Memory B cell (primary cell): ENCODE data around the gene TXNDC8.

Source experiments
- ATAC-seq: fragments of 150-1000 bp; cut with Tn5 transposase; 2 replicates; pipeline ENCODE4 v1.10.0; 2021; ENCODE audit warnings: low read depth, mild to moderate bottlenecking, moderate library complexity
- DNase-seq, 2 donors: peaks; one replicate each; pipeline ENCODE4 v3.0.0; 2022; ENCODE audit warnings: low spot score in 2 of 2
- H3K27ac Mint-ChIP-seq: one replicate; pipeline ENCODE4 v1.8.0; 2022; ENCODE audit warnings: mild to moderate bottlenecking, moderate library complexity, mixed read lengths
- H3K27me3 Mint-ChIP-seq: one replicate; pipeline ENCODE4 v1.8.0; 2022; ENCODE audit warnings: mixed read lengths
- H3K36me3 Mint-ChIP-seq: one replicate; pipeline ENCODE4 v1.8.0; 2022; ENCODE audit warnings: mild to moderate bottlenecking, mixed read lengths
- H3K4me1 Mint-ChIP-seq: one replicate; pipeline ENCODE4 v1.8.0; 2022; ENCODE audit warnings: mixed read lengths
- H3K4me3 Mint-ChIP-seq: one replicate; pipeline ENCODE4 v1.8.0; 2022; ENCODE audit warnings: mild to moderate bottlenecking, moderate library complexity, mixed read lengths
- H3K9me3 Mint-ChIP-seq: one replicate; pipeline ENCODE4 v1.8.0; 2022; ENCODE audit warnings: mixed read lengths

Gene TXNDC8

GRCh38 chr9:110338143-110338542, 480 bp upstream of the TXNDC8 start:
- DNase-seq (no peak), ATAC-seq (no peak)
- peaks cover 3% of the 10 kb centered on the region for H3K4me1 Mint-ChIP-seq
- no peaks in the 10 kb centered on the region for H3K36me3 Mint-ChIP-seq
- H3K4me3 Mint-ChIP-seq: no peak overlapping the region
- no peaks in the 10 kb centered on the region for H3K9me3 Mint-ChIP-seq
- no peak overlapping the region for H3K27ac Mint-ChIP-seq
- H3K27me3 Mint-ChIP-seq: peaks cover 2% of the 10 kb centered on the region

- H3K4me3 Mint-ChIP-seq: no peak overlapping the region
- no peak overlapping the region for H3K27ac Mint-ChIP-seq
- H3K36me3 Mint-ChIP-seq: no peaks in the 10 kb centered on the region
- ATAC-seq: no peak
- H3K4me1 Mint-ChIP-seq: peaks cover 3% of the 10 kb centered on the region
- H3K27me3 Mint-ChIP-seq: peaks cover 2% of the 10 kb centered on the region
- no peak for DNase-seq
- no peaks in the 10 kb centered on the region for H3K9me3 Mint-ChIP-seq
Measured at GRCh38 chr9:110336363-110336762, 1.3 kb downstream of the TXNDC8 start.

GRCh38 chr9:110334871-110335270, 2.8 kb downstream of the TXNDC8 start:
- ATAC-seq (no peak), DNase-seq (no peak)
- no peaks in the 10 kb centered on the region for H3K9me3 Mint-ChIP-seq
- H3K4me1 Mint-ChIP-seq: peaks cover 3% of the 10 kb centered on the region
- H3K4me3 Mint-ChIP-seq: no peak overlapping the region
- H3K27ac Mint-ChIP-seq: no peak overlapping the region
- no peaks in the 10 kb centered on the region for H3K27me3 Mint-ChIP-seq
- H3K36me3 Mint-ChIP-seq: no peaks in the 10 kb centered on the region

- ATAC-seq (peak; percentile 38), DNase-seq (no peak)
- Mint-ChIP-seq H3K27me3 (no peaks in the 10 kb centered on the region), H3K4me1 (peaks cover 3% of the 10 kb centered on the region), H3K36me3 (no peaks in the 10 kb centered on the region), H3K9me3 (no peaks in the 10 kb centered on the region), H3K27ac (no peak overlapping the region), H3K4me3 (no peak overlapping the region)
Measured at GRCh38 chr9:110334183-110334582, 3.5 kb downstream of the TXNDC8 start.

GRCh38 chr9:110332766-110333165, 4.9 kb downstream of the TXNDC8 start:
- H3K4me3 Mint-ChIP-seq: no peak overlapping the region
- ATAC-seq: no peak
- H3K9me3 Mint-ChIP-seq: no peaks in the 10 kb centered on the region
- H3K27ac Mint-ChIP-seq: no peak overlapping the region
- no peaks in the 10 kb centered on the region for H3K36me3 Mint-ChIP-seq
- H3K27me3 Mint-ChIP-seq: no peaks in the 10 kb centered on the region
- H3K4me1 Mint-ChIP-seq: peaks cover 3% of the 10 kb centered on the region
- no peak for DNase-seq

- H3K9me3 Mint-ChIP-seq: no peaks in the 10 kb centered on the region
- no peak for DNase-seq
- no peaks in the 10 kb centered on the region for H3K27me3 Mint-ChIP-seq
- no peak overlapping the region for H3K4me3 Mint-ChIP-seq
- no peak overlapping the region for H3K27ac Mint-ChIP-seq
- no peaks in the 10 kb centered on the region for H3K36me3 Mint-ChIP-seq
- peaks cover 3% of the 10 kb centered on the region for H3K4me1 Mint-ChIP-seq
- ATAC-seq: no peak
Measured at GRCh38 chr9:110330484-110331105, 7.1 kb downstream of the TXNDC8 start.

GRCh38 chr9:110329639-110330230, 7.9 kb downstream of the TXNDC8 start:
- Mint-ChIP-seq H3K27ac (no peak overlapping the region), H3K36me3 (no peaks in the 10 kb centered on the region), H3K9me3 (no peaks in the 10 kb centered on the region), H3K27me3 (no peaks in the 10 kb centered on the region), H3K4me1 (no peaks in the 10 kb centered on the region), H3K4me3 (no peak overlapping the region)
- DNase-seq (no peak), ATAC-seq (no peak)

- H3K4me3 Mint-ChIP-seq: no peak overlapping the region
- H3K36me3 Mint-ChIP-seq: no peaks in the 10 kb centered on the region
- no peak overlapping the region for H3K27ac Mint-ChIP-seq
- ATAC-seq (no peak), DNase-seq (no peak)
- no peaks in the 10 kb centered on the region for H3K4me1 Mint-ChIP-seq
- no peaks in the 10 kb centered on the region for H3K27me3 Mint-ChIP-seq
- no peaks in the 10 kb centered on the region for H3K9me3 Mint-ChIP-seq
Measured at GRCh38 chr9:110328763-110329162, 8.9 kb downstream of the TXNDC8 start.

GRCh38 chr9:110327716-110328115, 9.9 kb downstream of the TXNDC8 start:
- no peak overlapping the region for H3K4me3 Mint-ChIP-seq
- ATAC-seq (no peak), DNase-seq (no peak)
- H3K36me3 Mint-ChIP-seq: no peaks in the 10 kb centered on the region
- H3K4me1 Mint-ChIP-seq: no peaks in the 10 kb centered on the region
- no peak overlapping the region for H3K27ac Mint-ChIP-seq
- no peaks in the 10 kb centered on the region for H3K9me3 Mint-ChIP-seq
- no peaks in the 10 kb centered on the region for H3K27me3 Mint-ChIP-seq

- H3K36me3 Mint-ChIP-seq: no peaks in the 10 kb centered on the region
- H3K27ac Mint-ChIP-seq: no peak overlapping the region
- no peak overlapping the region for H3K4me3 Mint-ChIP-seq
- H3K27me3 Mint-ChIP-seq: peaks cover 2% of the 10 kb centered on the region
- DNase-seq: no peak
- no peak for ATAC-seq
- no peaks in the 10 kb centered on the region for H3K9me3 Mint-ChIP-seq
- no peaks in the 10 kb centered on the region for H3K4me1 Mint-ChIP-seq
Measured at GRCh38 chr9:110323818-110324217, 13.8 kb downstream of the TXNDC8 start.

GRCh38 chr9:110320651-110321445, 16.8 kb downstream of the TXNDC8 start:
- Mint-ChIP-seq H3K4me1 (peaks cover 8% of the 10 kb centered on the region), H3K9me3 (no peaks in the 10 kb centered on the region), H3K4me3 (no peak overlapping the region), H3K27me3 (peaks cover 2% of the 10 kb centered on the region), H3K27ac (no peak overlapping the region), H3K36me3 (no peaks in the 10 kb centered on the region)
- no peak for ATAC-seq
- no peak for DNase-seq

- DNase-seq (no peak), ATAC-seq (no peak)
- H3K27ac Mint-ChIP-seq: no peak overlapping the region
- no peaks in the 10 kb centered on the region for H3K36me3 Mint-ChIP-seq
- peaks cover 2% of the 10 kb centered on the region for H3K27me3 Mint-ChIP-seq
- H3K9me3 Mint-ChIP-seq: no peaks in the 10 kb centered on the region
- H3K4me1 Mint-ChIP-seq: peaks cover 8% of the 10 kb centered on the region
- H3K4me3 Mint-ChIP-seq: no peak overlapping the region
Measured at GRCh38 chr9:110319781-110320492, 17.7 kb downstream of the TXNDC8 start.

- Mint-ChIP-seq H3K4me1 (peaks cover 8% of the 10 kb centered on the region), H3K27me3 (peaks cover 2% of the 10 kb centered on the region), H3K9me3 (peaks cover 1% of the 10 kb centered on the region), H3K27ac (no peak overlapping the region), H3K4me3 (no peak overlapping the region), H3K36me3 (no peaks in the 10 kb centered on the region)
- ATAC-seq: no peak
- no peak for DNase-seq
Measured at GRCh38 chr9:110317911-110318310, 19.8 kb downstream of the TXNDC8 start.
